Endothelial cell of umbilical vein (primary cell): ENCODE measurements around the gene RGS7BP. TPM values are rescaled to one million over a fixed set of nuclear protein-coding genes. Genes with fewer than 3 reads are reported as not detected.

Experiments
- BruUV-seq: library from RNA; stranded (reverse); fragments of 400-500 nt; replicated peaks from 2 replicates; lab custom pipeline; 2021; lab: Mats Ljungman, UMichigan
- CTCF ChIA-PET: fragments of 300-600, 350-600 bp; sonication (Branson Sonifier 250); formaldehyde crosslinking; loops from one replicate; lab custom pipeline; 2021; ENCODE audit warnings: antibody characterized with exemption, inconsistent platforms; lab: Charles Lee
- POLR2A ChIA-PET: fragments of 300-600, 350-600 bp; sonication (Branson Sonifier 250); formaldehyde crosslinking; loops from one replicate; lab custom pipeline; 2021; ENCODE audit warnings: antibody characterized with exemption, inconsistent platforms; lab: Charles Lee
- DNase-seq: peaks from one replicate; pipeline ENCODE4 v3.0.0-alpha.2; 2011; ENCODE audit warnings: low read depth, low spot score
- FAIRE-seq: peaks from 2 replicates; lab custom pipeline; 2011; peaks lifted over from hg19 to GRCh38; lab: Jason Lieb, UNC
- H2AFZ ChIP-seq: 2 replicates; pipeline ENCODE4 v1.6.0; 2012; ENCODE audit warnings: low read depth, low read length, control low read depth, inconsistent platforms
- H3K27ac ChIP-seq: 2 replicates; pipeline ENCODE4 v1.5.1; 2011; ENCODE audit warnings: low read depth, mild to moderate bottlenecking, control low read depth, low read length, moderate library complexity; ENCODE audit not compliant: insufficient read depth
- H3K27me3 ChIP-seq, 2 experiments: 2 replicates each; pipeline versions ENCODE4 v1.6.0 to v1.6.1; 2011; ENCODE audit warnings: low read length in 2 of 2, mixed read lengths in 1 of 2; ENCODE audit not compliant: control insufficient read depth in 2 of 2, insufficient read depth in 2 of 2
- H3K36me3 ChIP-seq, 2 experiments: 2 replicates in 1 of 2; 3 replicates in 1 of 2; pipeline ENCODE4 v1.5.1; 2011; ENCODE audit warnings: low read length in 2 of 2, mild to moderate bottlenecking in 1 of 2, moderate library complexity in 1 of 2; ENCODE audit not compliant: control insufficient read depth in 2 of 2, insufficient read depth in 2 of 2; ENCODE audit errors: extremely low read depth in 1 of 2
- H3K4me1 ChIP-seq: 3 replicates; pipeline ENCODE4 v1.5.1; 2011; ENCODE audit warnings: mild to moderate bottlenecking, low read length; ENCODE audit not compliant: control insufficient read depth, insufficient read depth; ENCODE audit errors: extremely low read depth
- H3K4me2 ChIP-seq: 2 replicates; pipeline ENCODE4 v1.6.1; 2011; ENCODE audit warnings: low read length, control low read depth, mixed read lengths; ENCODE audit not compliant: insufficient read depth
- H3K4me3 ChIP-seq, 3 experiments: fragments of 200-600 bp in 1 of 3; sonication (generic), shearing (Covaris generic) in 1 of 3; replicated peaks in 1 of 3; 2 replicates each; pipeline ENCODE4 v1.5.1; 2011 to 2016; ENCODE audit warnings: control low read depth in 3 of 3, low read length in 3 of 3, mild to moderate bottlenecking in 2 of 3, inconsistent platforms in 1 of 3, low read depth in 1 of 3, moderate library complexity in 1 of 3; ENCODE audit not compliant: insufficient read depth in 1 of 3
- H3K79me2 ChIP-seq: 2 replicates; pipeline ENCODE4 v1.6.0; 2012; ENCODE audit warnings: low read length, inconsistent platforms; ENCODE audit not compliant: control insufficient read depth, insufficient read depth
- H3K9ac ChIP-seq: replicated peaks from 2 replicates; pipeline ENCODE3; 2011; ENCODE audit warnings: low read length, control low read depth; ENCODE audit not compliant: insufficient read depth; ENCODE audit errors: extremely low read depth
- H3K9me1 ChIP-seq: replicated peaks from 3 replicates; pipeline ENCODE4 v1.6.0; 2011; ENCODE audit warnings: mild to moderate bottlenecking, low read length; ENCODE audit not compliant: control insufficient read depth, insufficient read depth; ENCODE audit errors: extremely low read depth
- H3K9me3 ChIP-seq: replicated peaks from 2 replicates; pipeline ENCODE4 v1.5.1; 2012; ENCODE audit warnings: low read length, inconsistent platforms; ENCODE audit not compliant: control insufficient read depth, insufficient read depth
- H4K20me1 ChIP-seq: replicated peaks from 2 replicates; pipeline ENCODE3; 2011; ENCODE audit warnings: mild to moderate bottlenecking, low read length; ENCODE audit not compliant: control insufficient read depth, insufficient read depth; ENCODE audit errors: extremely low read depth
- CTCF ChIP-seq, 2 donors: IDR thresholded peaks; 1 replicate in 1 of 2; 2 replicates in 1 of 2; pipeline ENCODE4 v1.5.1; 2011; ENCODE audit warnings: low read length in 2 of 2, mild to moderate bottlenecking in 2 of 2, moderate library complexity in 2 of 2, control low read depth in 1 of 2, inconsistent platforms in 1 of 2, low read depth in 1 of 2; ENCODE audit not compliant: insufficient read depth in 1 of 2; ENCODE audit errors: extremely low read depth in 1 of 2
- EZH2 ChIP-seq: IDR thresholded peaks from 2 replicates; pipeline ENCODE4 v1.6.1; 2012; ENCODE audit warnings: borderline replicate concordance, low read depth, mild to moderate bottlenecking, moderate library complexity, low read length, inconsistent platforms; ENCODE audit not compliant: severe bottlenecking
- FOS ChIP-seq: IDR thresholded peaks from 2 replicates; pipeline ENCODE4 v1.6.1; 2011; ENCODE audit warnings: mild to moderate bottlenecking, low read length, moderate library complexity, borderline replicate concordance; ENCODE audit not compliant: insufficient read depth
- GATA2 ChIP-seq: IDR thresholded peaks from 2 replicates; pipeline ENCODE4 v1.7.0; 2011; ENCODE audit warnings: low read depth, mild to moderate bottlenecking, moderate library complexity, mixed read lengths, low read length; ENCODE audit not compliant: insufficient read length, insufficient read depth
- JUN ChIP-seq: IDR thresholded peaks from 2 replicates; pipeline ENCODE4 v1.6.1; 2011; ENCODE audit warnings: borderline replicate concordance, low read depth; ENCODE audit not compliant: insufficient read length, insufficient read depth
- MAX ChIP-seq: IDR thresholded peaks from 2 replicates; pipeline ENCODE4 v1.6.1; 2011; ENCODE audit not compliant: insufficient read depth, insufficient read length
- MYC ChIP-seq: IDR thresholded peaks from one replicate; pipeline ENCODE4 v1.6.1; 2011; ENCODE audit warnings: mild to moderate bottlenecking, low read depth, low read length
- POLR2A ChIP-seq: IDR thresholded peaks from 2 replicates; pipeline ENCODE4 v1.6.1; 2012; ENCODE audit warnings: low read depth, mild to moderate bottlenecking, control low read depth, low read length
- POLR2AphosphoS5 ChIP-seq: IDR thresholded peaks from 2 replicates; pipeline ENCODE4 v1.6.1; 2012; ENCODE audit warnings: low read depth, mild to moderate bottlenecking, control low read depth, low read length, moderate library complexity; ENCODE audit not compliant: insufficient read depth
- dilution Hi-C: fragments of 300-500 bp; cut with MboI; formaldehyde crosslinking; loops from one replicate; pipeline ENCODE4 v1.15.0; 2019; ENCODE audit warnings: low sequenced_read_pairs; ENCODE audit not compliant: extremely low pct_ligation_motif_present
- intact Hi-C: fragments of 100-400 bp; cut with micrococcal nuclease; formaldehyde crosslinking; loops from one replicate; pipeline ENCODE4 v1.10.0; 2022
- polyA plus RNA-seq, 4 experiments: library from polyadenylated mRNA; depleted of rRNA in 3 of 4; stranded (reverse) in 3 of 4; unstranded in 1 of 4; fragments of >200 nt; gene quantifications; 2 replicates each; pipeline versions ENCODE4 v1.2.1 to v1.2.3, GENCODE V29; 2011 to 2012; ENCODE audit warnings: missing spikeins in 1 of 4
- total RNA-seq: library from RNA; stranded (reverse); gene quantifications from 2 replicates; pipeline ENCODE4 v1.2.3, GENCODE V29; 2021

RGS7BP gene
- total and polyA plus RNA-seq, 2 donors (not counting 3 experiments of a cell fraction or from before 2014, with no cell fraction given), result 0.51 to 2.0 TPM

GRCh38 chr5:64644831-64645230 lies 139.0 kb downstream of the RGS7BP start:
- dilution Hi-C loops (no loop called here), intact Hi-C loops (no loop called here)
- no peak for TF ChIP-seq MYC
- no peak for TF ChIP-seq MAX
- no peak for TF ChIP-seq EZH2
- TF ChIP-seq GATA2, result no peak
- TF ChIP-seq POLR2A, result no peak
- no peak for TF ChIP-seq POLR2AphosphoS5
- TF ChIP-seq CTCF (IDR thresholded peaks at IDR 0.05; ENCODE audit: extremely low read depth in 1 of 2, insufficient read depth in 1 of 2, low read depth in 1 of 2, low read length in 2 of 2), result no peak
- no peak for TF ChIP-seq JUN
- no peak for TF ChIP-seq FOS
- peaks cover 5% of the 10 kb centered on the region for H3K4me1 ChIP-seq
- no peaks in the 10 kb centered on the region for H3K79me2 ChIP-seq
- no peaks in the 10 kb centered on the region for H3K36me3 ChIP-seq
- no peak overlapping the region for H2AFZ ChIP-seq
- H3K9ac ChIP-seq, result no peak overlapping the region
- H3K9me3 ChIP-seq, result no peaks in the 10 kb centered on the region
- FAIRE-seq (no peak), DNase-seq (no peak)
- H3K27ac ChIP-seq, result no peak overlapping the region
- no peak overlapping the region for H3K4me2 ChIP-seq
- ChIA-PET POLR2A (no interaction called here), CTCF (interaction anchor here (1.0 to 1.6 kb wide), 2 partner anchors 9 to 14 kb away, joined by 3 to 6 read pairs; no protein-coding TSS in a partner anchor)
- H3K4me3 ChIP-seq, result no peak overlapping the region
- H3K27me3 ChIP-seq, result peaks cover 0 to 3% of the 10 kb centered on the region in 2 experiments
- H4K20me1 ChIP-seq, result no peaks in the 10 kb centered on the region
- no peaks in the 10 kb centered on the region for H3K9me1 ChIP-seq
- no TSS peak for BruUV-seq
